Measurements from ENCODE around the gene SPEF1.

GRCh38 chr20:3767427-3768341, 13.6 kb downstream of the SPEF1 start, which contains the start of gene ADISSP:
- peak in 2 of 3 donors; percentile 29 to 90 for TF ChIP-seq POLR2AphosphoS5 (IDR thresholded peaks at IDR 0.05)
- no peak for TF ChIP-seq POLR2A (IDR thresholded peaks at IDR 0.05)
- TF ChIP-seq CTCF (IDR thresholded peaks at IDR 0.05) = no peak

All from suprapubic skin (tissue), 4 donors.